Vagina (tissue), 2 donors: ENCODE data around the gene LGALS3.

Source experiments
- POLR2AphosphoS5 ChIP-seq, 2 donors: sonication (generic); formaldehyde crosslinking; IDR thresholded peaks; one replicate each; pipeline ENCODE4 v1.9.0; 2017; ENCODE audit warnings: antibody characterized with exemption in 2 of 2, mild to moderate bottlenecking in 2 of 2, low read depth in 1 of 2; ENCODE audit not compliant: insufficient read depth in 1 of 2
- TF ChIP-seq, protein P1 (sequence below), 3 experiments: fragments of 450-650 bp in 2 of 3; fragments of 200-600 bp in 1 of 3; sonication (generic) in 1 of 3; IDR thresholded peaks; one replicate each; pipeline ENCODE4 v1.5.1; 2017 to 2019; ENCODE audit warnings: antibody characterized with exemption in 3 of 3, mild to moderate bottlenecking in 2 of 3, moderate library complexity in 2 of 3

DNA sequence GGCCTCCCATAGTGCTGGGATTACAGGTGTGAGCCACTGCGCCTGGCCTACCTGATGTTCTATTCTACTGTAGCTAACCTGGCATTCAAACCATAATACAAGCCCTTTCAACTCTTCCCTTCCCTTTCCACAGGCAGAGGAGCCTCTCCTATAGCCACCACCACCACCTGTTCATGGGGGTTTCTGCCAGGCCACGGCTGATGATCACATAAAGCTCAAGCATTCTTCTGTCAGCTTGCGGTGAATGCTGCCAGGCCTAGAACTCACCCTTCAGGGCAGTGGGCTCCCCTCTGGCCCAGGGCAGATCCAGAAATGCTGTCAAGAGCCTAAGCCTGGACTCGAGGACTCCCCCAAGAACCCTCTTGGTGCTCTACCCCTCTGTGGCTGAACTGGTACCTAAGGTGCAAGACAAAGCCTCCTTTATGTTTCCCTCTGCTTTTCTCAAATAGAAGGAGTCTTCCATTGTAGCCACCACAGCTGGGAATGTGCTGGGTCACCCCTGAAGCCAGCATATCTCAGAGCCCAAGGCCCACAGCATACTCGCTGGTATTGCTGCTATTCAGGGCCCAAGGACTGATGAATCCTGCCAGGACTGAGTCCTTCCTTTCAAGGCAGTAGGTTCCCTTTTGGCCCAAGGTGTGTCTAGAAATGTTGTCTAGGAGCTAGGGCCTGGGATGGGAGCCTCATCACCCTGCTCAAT, 65.8 kb downstream of the LGALS3 start:
- TF ChIP-seq, protein P1, sequence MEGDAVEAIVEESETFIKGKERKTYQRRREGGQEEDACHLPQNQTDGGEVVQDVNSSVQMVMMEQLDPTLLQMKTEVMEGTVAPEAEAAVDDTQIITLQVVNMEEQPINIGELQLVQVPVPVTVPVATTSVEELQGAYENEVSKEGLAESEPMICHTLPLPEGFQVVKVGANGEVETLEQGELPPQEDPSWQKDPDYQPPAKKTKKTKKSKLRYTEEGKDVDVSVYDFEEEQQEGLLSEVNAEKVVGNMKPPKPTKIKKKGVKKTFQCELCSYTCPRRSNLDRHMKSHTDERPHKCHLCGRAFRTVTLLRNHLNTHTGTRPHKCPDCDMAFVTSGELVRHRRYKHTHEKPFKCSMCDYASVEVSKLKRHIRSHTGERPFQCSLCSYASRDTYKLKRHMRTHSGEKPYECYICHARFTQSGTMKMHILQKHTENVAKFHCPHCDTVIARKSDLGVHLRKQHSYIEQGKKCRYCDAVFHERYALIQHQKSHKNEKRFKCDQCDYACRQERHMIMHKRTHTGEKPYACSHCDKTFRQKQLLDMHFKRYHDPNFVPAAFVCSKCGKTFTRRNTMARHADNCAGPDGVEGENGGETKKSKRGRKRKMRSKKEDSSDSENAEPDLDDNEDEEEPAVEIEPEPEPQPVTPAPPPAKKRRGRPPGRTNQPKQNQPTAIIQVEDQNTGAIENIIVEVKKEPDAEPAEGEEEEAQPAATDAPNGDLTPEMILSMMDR (IDR thresholded peaks at IDR 0.05), result no peak
- no peak for TF ChIP-seq POLR2AphosphoS5 (IDR thresholded peaks at IDR 0.05; ENCODE audit: insufficient read depth in 1 of 2, low read depth in 1 of 2)
